ENCODE data around the gene EHD3.

Gene EHD3

GRCh38 chr2:31232586-31232985 is 1.4 kb upstream of the EHD3 start:
- peak in 1 of 42 donors; percentile 4 for DNase-seq
- intact Hi-C loops (cut with DNase I), result loop anchor here (10.0 kb wide), 1 partner anchor 92 kb away; no protein-coding TSS in a partner anchor

DNA sequence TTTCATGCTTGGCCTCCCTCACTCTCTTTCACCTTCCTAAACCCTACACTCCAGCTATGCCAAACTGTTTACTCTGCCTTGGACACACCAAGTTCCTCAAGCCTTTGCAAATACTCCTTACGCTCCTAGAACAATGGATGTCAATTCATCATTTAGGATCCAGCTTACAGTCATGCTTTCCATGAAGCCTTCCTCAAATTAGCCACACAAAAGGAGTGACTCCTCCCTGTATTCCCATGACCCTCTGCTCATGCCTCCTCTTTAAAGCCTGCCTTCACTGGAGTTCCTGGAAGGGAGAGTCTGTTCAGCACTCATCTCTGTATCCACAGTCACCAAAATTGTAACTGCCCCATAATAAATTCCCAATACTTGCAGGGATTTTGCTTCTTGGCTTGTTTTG is 721 bp upstream of the EHD3 start:
- intact Hi-C loops (cut with DNase I), result loop anchor here (10.0 kb wide), 1 partner anchor 92 kb away; no protein-coding TSS in a partner anchor
- peak in 2 of 42 donors; percentile 36 to 42 for DNase-seq

GRCh38 chr2:31234683-31235503 is 941 bp downstream of the EHD3 start:
- DNase-seq, result peak in 2 of 42 donors; percentile 27 to 37
- intact Hi-C loops (cut with DNase I), result loop anchor here (10.0 kb wide), 1 partner anchor 90 kb away; no protein-coding TSS in a partner anchor

GRCh38 chr2:31235504-31235902 is 1.6 kb downstream of the EHD3 start:
- peak in 4 of 42 donors; percentile 13 to 40 (median 28) for DNase-seq
- intact Hi-C loops (cut with DNase I), result loop anchor here (10.0 kb wide), 1 partner anchor 89 kb away; no protein-coding TSS in a partner anchor

- DNase-seq, result peak in 3 of 42 donors; percentile 15 to 35 (median 26)
- intact Hi-C loops (cut with DNase I), result loop anchor here (10.0 kb wide), 1 partner anchor 88 kb away; no protein-coding TSS in a partner anchor
Observed at GRCh38 chr2:31236433-31237205, 2.7 kb downstream of the EHD3 start.

- intact Hi-C loops (cut with DNase I), result loop anchor here (10.0 kb wide), 1 partner anchor 87 kb away; no protein-coding TSS in a partner anchor
- peak in 3 of 42 donors; percentile 6 to 25 (median 12) for DNase-seq
Observed at GRCh38 chr2:31237348-31238017, 3.5 kb downstream of the EHD3 start.

GRCh38 chr2:31238126-31238905 is 4.4 kb downstream of the EHD3 start:
- DNase-seq, result peak in 41 of 42 donors; percentile 34 to 85 (median 65)
- intact Hi-C loops (cut with DNase I), result loop anchor here (10.0 kb wide), 1 partner anchor 86 kb away; no protein-coding TSS in a partner anchor

DNA sequence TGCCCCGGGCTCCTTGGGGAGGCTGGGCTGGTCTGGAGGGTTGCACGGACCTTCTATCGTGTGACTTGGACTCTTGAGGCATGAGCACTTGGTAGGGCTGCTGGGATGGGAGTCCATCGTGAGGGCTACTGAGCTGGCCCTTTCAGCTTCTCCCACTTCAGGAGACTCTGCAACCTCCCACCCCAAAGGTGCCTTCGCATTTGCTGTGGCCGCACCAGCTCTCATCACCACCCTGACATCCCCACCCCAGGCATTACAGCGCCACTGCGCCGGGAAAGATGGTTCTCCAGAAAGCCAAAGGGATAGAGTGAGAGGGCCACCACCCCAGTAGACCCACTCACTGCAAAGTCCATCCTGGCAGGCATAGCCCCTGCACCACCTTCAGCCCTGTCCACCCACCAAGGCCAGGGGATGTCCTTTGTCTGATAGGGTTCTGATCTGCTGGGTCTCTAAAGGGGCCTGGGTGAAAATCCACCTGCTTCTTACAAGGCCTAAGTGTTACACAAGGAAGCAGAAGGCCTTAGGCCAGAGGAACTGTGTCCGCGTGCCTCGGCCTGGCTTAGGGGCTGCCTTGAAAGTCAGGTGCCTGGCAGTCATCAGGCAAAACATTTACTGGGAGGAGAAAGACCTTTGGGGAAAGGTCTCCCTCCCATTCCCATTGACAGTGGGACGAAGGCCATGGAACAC is 5.1 kb downstream of the EHD3 start:
- intact Hi-C loops (cut with DNase I), result loop anchor here (10.0 kb wide), 1 partner anchor 86 kb away; no protein-coding TSS in a partner anchor
- peak in 3 of 42 donors; percentile 14 to 42 (median 34) for DNase-seq

DNA sequence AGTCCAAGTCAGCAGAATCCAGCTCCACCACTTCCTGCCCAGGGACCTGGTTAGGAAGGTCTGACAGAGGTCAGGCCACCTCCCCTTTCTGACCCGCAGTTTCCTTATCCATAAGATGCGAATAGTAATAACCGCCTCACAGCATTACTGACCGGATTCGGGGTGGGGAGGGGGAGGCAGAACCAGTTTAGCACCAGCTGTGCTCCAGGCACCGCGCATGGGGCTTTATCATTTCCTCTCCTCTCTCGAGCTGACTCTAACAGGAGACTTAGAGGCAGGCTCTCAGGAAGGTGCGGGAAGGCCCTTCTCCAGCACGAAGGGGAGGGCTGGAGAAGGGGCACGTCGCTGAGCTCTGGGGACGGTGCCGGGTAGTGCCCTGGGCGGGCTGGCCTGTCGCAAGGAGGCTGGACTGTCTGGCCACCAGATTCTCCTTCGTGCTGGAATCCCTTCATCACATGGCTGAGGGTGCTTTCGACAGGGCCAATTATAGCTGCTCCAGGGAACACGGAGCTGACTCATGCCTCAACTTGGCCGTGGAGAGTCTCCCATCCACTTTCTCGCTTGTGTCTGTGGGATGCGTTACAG is 5.7 kb downstream of the EHD3 start:
- intact Hi-C loops (cut with DNase I), result loop anchor here (10.0 kb wide), 1 partner anchor 85 kb away; no protein-coding TSS in a partner anchor
- DNase-seq, result peak in 27 of 42 donors; percentile 26 to 87 (median 57)

GRCh38 chr2:31240381-31241365 is 6.7 kb downstream of the EHD3 start:
- DNase-seq, result peak in 3 of 42 donors; percentile 15 to 41 (median 39)
- intact Hi-C loops (cut with DNase I), result no loop called here

DNA sequence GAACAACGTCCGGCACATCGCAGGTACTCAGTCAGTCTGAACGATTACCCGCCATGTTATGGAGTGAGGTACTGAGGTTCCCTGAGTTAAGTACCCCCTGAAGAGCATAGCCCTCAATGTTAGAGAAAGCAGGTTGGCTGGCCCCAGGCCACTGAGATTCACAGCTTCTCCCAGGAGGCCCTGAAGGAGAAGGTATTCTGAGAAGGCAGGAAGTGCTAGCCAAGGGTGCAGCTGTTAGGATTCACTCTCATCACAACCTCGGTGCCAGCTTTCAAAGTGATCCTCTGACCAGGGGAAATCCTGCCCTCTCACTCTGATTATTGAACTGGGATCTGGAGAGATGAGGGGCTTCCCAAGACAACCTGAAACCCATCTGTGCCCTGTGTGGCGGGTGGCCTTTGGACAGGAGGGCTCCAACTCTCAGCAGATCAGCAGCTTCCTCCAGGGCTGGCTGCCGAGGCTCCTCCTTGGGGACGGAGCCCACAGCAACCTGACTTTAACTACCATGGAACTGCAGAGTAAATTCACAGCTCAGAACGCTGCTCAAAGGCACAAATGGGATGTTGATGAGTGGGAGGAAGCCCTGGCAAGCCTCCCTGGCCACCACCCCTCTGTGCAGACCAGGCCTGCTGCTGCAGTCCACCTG is 7.8 kb downstream of the EHD3 start:
- DNase-seq, result peak in 3 of 42 donors; percentile 11 to 21 (median 15)
- intact Hi-C loops (cut with DNase I), result no loop called here

- DNase-seq, result peak in 1 of 42 donors; percentile 39
- intact Hi-C loops (cut with DNase I), result no loop called here
Observed at GRCh38 chr2:31243053-31243452, 9.1 kb downstream of the EHD3 start.

DNA sequence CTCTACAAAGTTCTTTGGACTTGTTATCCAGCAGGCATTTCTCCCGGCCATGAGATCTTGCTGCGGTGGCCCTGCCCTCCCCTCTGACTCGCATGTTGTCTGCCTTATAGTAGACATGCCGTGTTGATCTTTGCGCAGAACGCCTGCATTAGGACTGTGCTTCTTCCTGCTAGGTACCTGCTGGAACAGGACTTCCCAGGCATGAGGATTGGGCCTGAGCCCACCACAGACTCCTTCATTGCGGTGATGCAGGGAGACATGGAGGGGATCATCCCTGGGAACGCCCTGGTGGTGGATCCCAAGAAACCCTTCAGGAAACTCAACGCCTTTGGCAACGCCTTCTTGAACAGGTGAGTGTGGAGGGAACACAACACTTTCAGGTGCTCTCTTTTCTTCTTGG is 10.1 kb downstream of the EHD3 start:
- intact Hi-C loops (cut with DNase I), result no loop called here
- DNase-seq, result peak in 2 of 42 donors; percentile 15 to 32

GRCh38 chr2:31246184-31246852 is 12.4 kb downstream of the EHD3 start:
- DNase-seq, result peak in 1 of 42 donors; percentile 16
- intact Hi-C loops (cut with DNase I), result no loop called here

- DNase-seq, result peak in 1 of 42 donors; percentile 18
- intact Hi-C loops (cut with DNase I), result no loop called here
Observed at GRCh38 chr2:31247711-31248110, 13.8 kb downstream of the EHD3 start.
